SK-N-SH (cell line): ENCODE data around the gene SNPH. TPM values are rescaled to one million over a fixed set of nuclear protein-coding genes. Genes with fewer than 3 reads are reported as not detected.

Experiments used
- CTCF ChIA-PET: fragments of 300-600, 350-600 bp; formaldehyde crosslinking; extraction: SDS; loops from one replicate; lab custom pipeline; 2021; lab: Yijun Ruan, JAX
- POLR2A ChIA-PET: fragments of 350-600 bp; sonication (Branson Sonifier 250); formaldehyde crosslinking; extraction: SDS; loops from one replicate; lab custom pipeline; 2020; ENCODE audit warnings: antibody characterized with exemption, inconsistent platforms; lab: Yijun Ruan, JAX
- DNase-seq: peaks from one replicate; pipeline ENCODE4 v3.0.0; 2012
- H2AFZ ChIP-seq: fragments of 200-600 bp; sonication (generic); 2 replicates; pipeline ENCODE4 v1.8.1; 2016; ENCODE audit warnings: antibody characterized with exemption, mild to moderate bottlenecking, low read depth
- H3F3A ChIP-seq: fragments of 200-600 bp; sonication (generic); replicated peaks from 2 replicates; pipeline ENCODE3; 2016; ENCODE audit warnings: antibody characterized with exemption, mild to moderate bottlenecking; ENCODE audit not compliant: insufficient read depth
- H3K27ac ChIP-seq, 2 experiments: fragments of 200-500 bp in 1 of 2; fragments of 200-600 bp in 1 of 2; sonication (Bioruptor generic) in 1 of 2; sonication (generic), shearing (Covaris generic) in 1 of 2; 2 replicates each; pipeline versions ENCODE4 v1.5.1 to v1.6.1; 2014 to 2016; ENCODE audit warnings: low read depth in 2 of 2, inconsistent platforms in 1 of 2, low read length in 1 of 2, mild to moderate bottlenecking in 1 of 2, mixed read lengths in 1 of 2
- H3K27me3 ChIP-seq: fragments of 200-600 bp; sonication (generic), shearing (Covaris generic); 2 replicates; pipeline ENCODE4 v1.6.1; 2016; ENCODE audit warnings: mixed run types; ENCODE audit not compliant: insufficient read depth
- H3K36me3 ChIP-seq, 2 experiments: fragments of 200-500 bp in 1 of 2; fragments of 200-600 bp in 1 of 2; sonication (Bioruptor generic) in 1 of 2; sonication (generic) in 1 of 2; replicated peaks in 1 of 2; 2 replicates each; pipeline versions ENCODE3 to v1.5.1; 2014 to 2016; ENCODE audit warnings: low read length in 1 of 2, mild to moderate bottlenecking in 1 of 2; ENCODE audit not compliant: insufficient read depth in 2 of 2, control insufficient read depth in 1 of 2
- H3K4me1 ChIP-seq, 2 experiments: fragments of 200-500 bp in 1 of 2; fragments of 200-600 bp in 1 of 2; sonication (Bioruptor generic) in 1 of 2; sonication (generic), shearing (Covaris generic) in 1 of 2; 2 replicates each; pipeline versions ENCODE4 v1.5.1 to v1.6.1; 2014 to 2016; ENCODE audit warnings: low read depth in 1 of 2, low read length in 1 of 2, mixed run types in 1 of 2; ENCODE audit not compliant: insufficient read depth in 2 of 2, control insufficient read depth in 1 of 2
- H3K4me2 ChIP-seq: fragments of 200-600 bp; sonication (generic), shearing (Covaris generic); 2 replicates; pipeline ENCODE4 v1.6.1; 2017; ENCODE audit warnings: mixed run types
- H3K4me3 ChIP-seq, 2 experiments: fragments of 200-500 bp in 1 of 2; fragments of 200-600 bp in 1 of 2; sonication (Bioruptor generic) in 1 of 2; sonication (generic), shearing (Covaris generic) in 1 of 2; 2 replicates each; pipeline versions ENCODE4 v1.5.1 to v1.8.1; 2014 to 2016; ENCODE audit warnings: low read depth in 2 of 2, inconsistent platforms in 1 of 2, low read length in 1 of 2, mild to moderate bottlenecking in 1 of 2, mixed read lengths in 1 of 2, moderate library complexity in 1 of 2
- H3K79me2 ChIP-seq: fragments of 200-600 bp; sonication (generic); 2 replicates; pipeline ENCODE4 v1.8.1; 2017; ENCODE audit warnings: mild to moderate bottlenecking; ENCODE audit not compliant: insufficient read depth
- H3K9ac ChIP-seq: fragments of 200-600 bp; sonication (generic); 2 replicates; pipeline ENCODE4 v1.6.1; 2017; ENCODE audit warnings: mixed run types
- H3K9me2 ChIP-seq: fragments of 200-600 bp; sonication (generic); 2 replicates; pipeline ENCODE4 v1.6.1; 2017; ENCODE audit warnings: mixed run types
- H3K9me3 ChIP-seq: fragments of 200-600 bp; sonication (generic); 2 replicates; pipeline ENCODE4 v1.6.1; 2017; ENCODE audit warnings: mixed run types, mild to moderate bottlenecking, moderate library complexity
- H4K20me1 ChIP-seq: fragments of 200-600 bp; sonication (generic); 2 replicates; pipeline ENCODE4 v1.6.1; 2017; ENCODE audit warnings: mild to moderate bottlenecking, mixed run types; ENCODE audit not compliant: insufficient read depth
- CTCF ChIP-seq: fragments of 200-600 bp; sonication (generic); IDR thresholded peaks from 2 replicates; pipeline ENCODE4 v1.6.1; 2017; ENCODE audit warnings: antibody characterized with exemption, mild to moderate bottlenecking, moderate library complexity
- ELF1 ChIP-seq: IDR thresholded peaks from 2 replicates; pipeline ENCODE4 v1.4.0; 2012
- EP300 ChIP-seq, 2 experiments: IDR thresholded peaks; 2 replicates each; pipeline versions ENCODE4 v1.4.0 to v1.6.1; 2012; ENCODE audit warnings: borderline replicate concordance in 1 of 2, low read depth in 1 of 2, low read length in 1 of 2
- EZH2phosphoT487 ChIP-seq: fragments of 200-600 bp; sonication (generic); IDR thresholded peaks from 2 replicates; pipeline ENCODE4 v1.6.1; 2017; ENCODE audit warnings: low read depth, mixed run types, mild to moderate bottlenecking, antibody characterized with exemption, moderate library complexity, borderline replicate concordance
- FOSL2 ChIP-seq: IDR thresholded peaks from 2 replicates; pipeline ENCODE4 v1.4.0; 2012; ENCODE audit warnings: low read depth, mild to moderate bottlenecking, moderate library complexity, borderline replicate concordance
- FOXJ3 ChIP-seq: sonication (generic); formaldehyde crosslinking; IDR thresholded peaks from 2 replicates; pipeline ENCODE4 v1.5.1; 2020; ENCODE audit warnings: mild to moderate bottlenecking, missing genetic modification reagents
- GABPA ChIP-seq: IDR thresholded peaks from 2 replicates; pipeline ENCODE4 v1.4.0; 2012; ENCODE audit warnings: low read depth, mild to moderate bottlenecking
- GATA2 ChIP-seq: sonication (generic); formaldehyde crosslinking; IDR thresholded peaks from 2 replicates; pipeline ENCODE4 v1.5.0; 2020; ENCODE audit warnings: mild to moderate bottlenecking, missing genetic modification reagents
- IRF3 ChIP-seq: fragments of 150-350 bp; IDR thresholded peaks from 2 replicates; pipeline ENCODE4 v1.6.1; 2016; ENCODE audit warnings: mild to moderate bottlenecking, low read depth, low read length
- MXI1 ChIP-seq: IDR thresholded peaks from 2 replicates; pipeline ENCODE4 v1.6.1; 2012; ENCODE audit warnings: mild to moderate bottlenecking, low read depth, low read length, improper control_type of control experiment
- NRF1 ChIP-seq: IDR thresholded peaks from 2 replicates; pipeline ENCODE4 v1.6.1; 2012; ENCODE audit warnings: low read depth, mild to moderate bottlenecking, low read length
- POLR2AphosphoS5 ChIP-seq: IDR thresholded peaks from 2 replicates; pipeline ENCODE4 v1.6.1; 2012; ENCODE audit warnings: low read depth, low read length
- RCOR1 ChIP-seq: fragments of 150-350 bp; IDR thresholded peaks from 2 replicates; pipeline ENCODE4 v1.6.1; 2017; ENCODE audit warnings: antibody characterized with exemption, low read length
- RXRA ChIP-seq: IDR thresholded peaks from 2 replicates; pipeline ENCODE4 v1.4.0; 2012; ENCODE audit warnings: low read depth, mild to moderate bottlenecking, borderline replicate concordance
- SIN3A ChIP-seq: IDR thresholded peaks from 2 replicates; pipeline ENCODE4 v1.6.1; 2012; ENCODE audit warnings: low read depth, mild to moderate bottlenecking, low read length, moderate library complexity, borderline replicate concordance
- TCF12 ChIP-seq: IDR thresholded peaks from 2 replicates; pipeline ENCODE4 v1.4.0; 2012
- YY1 ChIP-seq: IDR thresholded peaks from 2 replicates; pipeline ENCODE4 v1.4.0; 2012; ENCODE audit warnings: low read depth, mild to moderate bottlenecking
- ZBTB33 ChIP-seq: IDR thresholded peaks from 2 replicates; pipeline ENCODE4 v1.4.0; 2012; ENCODE audit warnings: low read depth, borderline replicate concordance
- WGBS: methylation state at CpG from one replicate; pipeline ENCODE4 v1.1.6; 2017; ENCODE audit warnings: low lambda C conversion rate; 5-methylcytosine and 5-hydroxymethylcytosine counted together
- polyA plus RNA-seq, 3 experiments: library from polyadenylated mRNA; depleted of rRNA; stranded (reverse); fragments of >200 nt; gene quantifications; 2 replicates each; pipeline ENCODE4 v1.2.3, GENCODE V29; 2012

Gene SNPH
- polyA plus RNA-seq, 1 of the 3 experiments (the other 2 are of a cell fraction), result 2.5 TPM

- H3K27ac ChIP-seq, result no peak overlapping the region
- no peak for TF ChIP-seq TCF12
- no peak for TF ChIP-seq MXI1
- TF ChIP-seq GABPA, result no peak
- no peak for TF ChIP-seq GATA2 (CRISPR knock-in tag)
- TF ChIP-seq NRF1, result no peak
- TF ChIP-seq YY1, result no peak
- TF ChIP-seq ZBTB33, result no peak
- TF ChIP-seq RXRA, result no peak
- no peak for TF ChIP-seq EZH2phosphoT487
- no peak for TF ChIP-seq EP300 (IDR thresholded peaks at IDR 0.05; ENCODE audit: borderline replicate concordance in 1 of 2, low read depth in 1 of 2, low read length in 1 of 2)
- TF ChIP-seq CTCF, result no peak
- no peak for TF ChIP-seq FOXJ3
- peaks cover 0 to 5% of the 10 kb centered on the region in 2 experiments for H3K36me3 ChIP-seq
- no peak for DNase-seq
- no peaks in the 10 kb centered on the region for H4K20me1 ChIP-seq
- H3K9me3 ChIP-seq, result no peaks in the 10 kb centered on the region
- no peak overlapping the region for H3K4me2 ChIP-seq
- ChIA-PET POLR2A (no interaction called here), CTCF (interaction anchor here (1.1 to 1.4 kb wide), 2 partner anchors 10 to 227 kb away, joined by 4 to 5 read pairs; partner anchors contain the start of gene SNPH)
- no peak overlapping the region for H3K9ac ChIP-seq
- H3K4me3 ChIP-seq, result no peak overlapping the region
- WGBS, result 80% methylated on average over 1 of the region's 2 CpGs
- no peak overlapping the region for H2AFZ ChIP-seq
- no peaks in the 10 kb centered on the region for H3F3A ChIP-seq
- H3K4me1 ChIP-seq, result peaks cover 0 to 12% of the 10 kb centered on the region in 2 experiments; a peak in 1 of 4 replicates
- no peaks in the 10 kb centered on the region for H3K27me3 ChIP-seq
- no peaks in the 10 kb centered on the region for H3K79me2 ChIP-seq
- no peaks in the 10 kb centered on the region for H3K9me2 ChIP-seq
Observed at GRCh38 chr20:1275919-1276318, 9.8 kb downstream of the SNPH start.

DNA sequence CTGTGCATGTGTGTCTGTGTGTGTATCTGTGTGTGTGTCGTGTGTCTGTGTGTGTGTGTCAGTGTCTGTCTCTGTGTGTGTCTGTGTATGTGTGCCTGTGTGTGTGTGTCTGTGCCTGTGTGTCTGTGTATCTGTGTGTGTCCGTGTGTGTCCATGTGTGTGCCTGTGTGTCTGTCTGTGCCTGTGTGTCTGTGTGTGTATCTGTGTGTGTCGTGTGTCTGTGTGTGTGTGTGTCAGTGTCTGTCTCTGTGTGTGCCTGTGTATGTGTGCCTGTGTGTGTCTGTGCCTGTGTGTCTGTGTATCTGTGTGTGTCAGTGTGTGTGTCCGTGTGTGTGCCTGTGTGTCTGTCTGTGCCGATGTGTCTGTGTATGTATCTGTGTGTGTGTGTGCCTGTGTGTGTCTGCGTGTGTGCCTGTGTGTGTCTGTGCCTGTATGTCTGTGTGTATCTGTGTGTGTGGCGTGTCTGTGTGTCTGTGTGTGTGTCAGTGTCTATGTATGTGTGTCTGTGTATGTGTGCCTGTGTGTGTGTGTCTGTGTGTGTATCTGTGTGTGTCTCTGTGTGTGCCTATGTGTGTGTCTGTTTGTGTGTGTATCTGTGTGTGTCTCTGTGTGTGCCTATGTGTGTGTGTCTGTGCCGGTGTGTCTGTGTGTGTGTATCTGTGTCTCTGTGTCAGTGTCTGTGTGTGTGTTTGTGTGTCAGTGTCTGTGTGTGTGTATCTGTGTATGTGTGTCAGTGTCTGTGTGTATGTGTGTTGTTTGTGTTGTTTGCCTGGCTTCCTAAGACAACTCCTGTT lies 11.6 kb downstream of the SNPH start:
- Histone ChIP-seq H3K27ac (no peak overlapping the region), H3K79me2 (no peaks in the 10 kb centered on the region), H3K4me1 (peaks cover 0 to 12% of the 10 kb centered on the region in 2 experiments; a peak in 1 of 4 replicates), H3K27me3 (no peaks in the 10 kb centered on the region), H3K4me2 (no peak overlapping the region), H3K4me3 (no peak overlapping the region), H4K20me1 (no peaks in the 10 kb centered on the region), H3K9me2 (no peaks in the 10 kb centered on the region), H3K9ac (no peak overlapping the region), H3K36me3 (peaks cover 0 to 5% of the 10 kb centered on the region in 2 experiments), H2AFZ (no peak overlapping the region)
- WGBS, result 91% methylated on average over 8 of the region's 8 CpGs
- DNase-seq, result no peak
- ChIA-PET POLR2A (no interaction called here), CTCF (no interaction called here)
- TF ChIP-seq POLR2AphosphoS5 (no peak), RXRA (no peak), SIN3A (no peak), IRF3 (no peak), ZBTB33 (no peak), GATA2 (CRISPR knock-in tag) (no peak), FOXJ3 (no peak), RCOR1 (no peak), ELF1 (no peak), FOSL2 (no peak)
- TF ChIP-seq, all 33 proteins: peak for 0
- no peaks in the 10 kb centered on the region for H3F3A ChIP-seq
- no peaks in the 10 kb centered on the region for H3K9me3 ChIP-seq
